Ovary (tissue), 9 donors: ENCODE data around the gene PRKACB. TPM values are rescaled to one million over a fixed set of nuclear protein-coding genes. Genes with fewer than 3 reads are reported as not detected.
"Not testable (repeated sequence)": the region's sequence is repeated elsewhere in the genome, so short reads cannot be mapped to it uniquely, and the experiment has no call there.

ENCODE experiments used
- DNase-seq, 5 donors: peaks; one replicate each; pipeline ENCODE4 v3.0.0-alpha.2; 2019 to 2020
- H3K27ac ChIP-seq, 2 donors: fragments of 200-600 bp; one replicate each; pipeline versions ENCODE4 v1.5.1 to v1.8.0; 2019 to 2022
- H3K27me3 ChIP-seq: fragments of 200-600 bp; one replicate; pipeline ENCODE4 v1.8.0; 2022
- H3K36me3 ChIP-seq: fragments of 200-600 bp; sonication (generic); one replicate; pipeline ENCODE4 v1.5.1; 2019
- H3K4me1 ChIP-seq: one replicate; pipeline ENCODE4 v1.8.1; 2013; ENCODE audit warnings: mild to moderate bottlenecking, moderate library complexity; ENCODE audit not compliant: insufficient read depth
- H3K4me3 ChIP-seq: fragments of 200-600 bp; sonication (generic); one replicate; pipeline ENCODE4 v1.5.1; 2017
- H3K9me3 ChIP-seq, 2 donors: fragments of 200-600 bp in 1 of 2; sonication (generic) in 1 of 2; one replicate each; pipeline versions ENCODE4 v1.5.1 to v1.8.1; 2013 to 2019; ENCODE audit warnings: mild to moderate bottlenecking in 1 of 2, moderate library complexity in 1 of 2
- EP300 ChIP-seq: sonication (generic); formaldehyde crosslinking; IDR thresholded peaks from one replicate; pipeline ENCODE4 v1.6.1; 2017; ENCODE audit warnings: antibody characterized with exemption
- POLR2A ChIP-seq: fragments of 450-650 bp; IDR thresholded peaks from one replicate; pipeline ENCODE4 v1.6.1; 2017; ENCODE audit warnings: antibody characterized with exemption, mild to moderate bottlenecking, moderate library complexity
- WGBS, 3 donors: extraction: QIAGEN DNeasy Blood & Tissue Kit in 1 of 3; methylation state at CpG; one replicate each; pipeline versions ENCODE4 v1.1.5 to v1.1.7; 2013 to 2017; 5-methylcytosine and 5-hydroxymethylcytosine counted together
- intact Hi-C, 4 donors: fragments of 100-400 bp; cut with DNase I; formaldehyde crosslinking; loops; one replicate each; pipeline versions ENCODE4 v1.11.0 to v1.15.1; 2022 to 2023
- polyA plus RNA-seq, 2 donors: library from polyadenylated mRNA; stranded (reverse); fragments of 200-250 nt in 1 of 2; fragments of 350-450 nt in 1 of 2; fragmentation: Illumina TruSeq in 1 of 2; extraction: RNeasy Lipid Tissue Mini Kit (QIAGEN cat#74804) in 1 of 2; gene quantifications; one replicate each; pipeline ENCODE4 v1.2.3, GENCODE V29; 2013 to 2014
- total RNA-seq, 7 donors: library from RNA; depleted of rRNA in 2 of 7; stranded (reverse); fragments of >200 nt in 2 of 7; fragmentation: NEBNext Ultra II Directional in 3 of 7; extraction: Animal tissue kit (Norgen Biotek cat#: 25700) in 3 of 7; gene quantifications; one replicate each; pipeline versions ENCODE4 v1.1.0 to v1.2.4, GENCODE V29; 2016 to 2023
- TF ChIP-seq, protein P1 (sequence below), 3 donors: fragments of 450-650 bp in 2 of 3; fragments of 200-600 bp in 1 of 3; IDR thresholded peaks; one replicate each; pipeline versions ENCODE4 v1.5.1 to v1.8.0; 2016 to 2022; ENCODE audit warnings: antibody characterized with exemption in 3 of 3, mild to moderate bottlenecking in 1 of 3
- donor health status: DM: no; HTN: no; CAD: no; lungs with moderate emphysema.
- donor health status: DM: no; HTN: no; CAD: no.
- donor health status: Bipolar disorder and iron deficiency.
- donor health status: DM: yes; HTN: yes; CAD: no.
- donor health status: DM: no; HTN: no; CAD: no.
- donor health status: DM: yes; HTN: yes; CAD: no.

The PRKACB gene
- total and polyA plus RNA-seq, 9 donors: 10.3 to 41.9 (median 26.1) TPM

- H3K9me3 ChIP-seq: no peaks in the 10 kb centered on the region
- intact Hi-C loops: no loop called here
- H3K4me3 ChIP-seq: no peak overlapping the region
- no peak overlapping the region for H3K27ac ChIP-seq
- H3K4me1 ChIP-seq: no peaks in the 10 kb centered on the region
- no peaks in the 10 kb centered on the region for H3K36me3 ChIP-seq
- TF ChIP-seq, protein P1, sequence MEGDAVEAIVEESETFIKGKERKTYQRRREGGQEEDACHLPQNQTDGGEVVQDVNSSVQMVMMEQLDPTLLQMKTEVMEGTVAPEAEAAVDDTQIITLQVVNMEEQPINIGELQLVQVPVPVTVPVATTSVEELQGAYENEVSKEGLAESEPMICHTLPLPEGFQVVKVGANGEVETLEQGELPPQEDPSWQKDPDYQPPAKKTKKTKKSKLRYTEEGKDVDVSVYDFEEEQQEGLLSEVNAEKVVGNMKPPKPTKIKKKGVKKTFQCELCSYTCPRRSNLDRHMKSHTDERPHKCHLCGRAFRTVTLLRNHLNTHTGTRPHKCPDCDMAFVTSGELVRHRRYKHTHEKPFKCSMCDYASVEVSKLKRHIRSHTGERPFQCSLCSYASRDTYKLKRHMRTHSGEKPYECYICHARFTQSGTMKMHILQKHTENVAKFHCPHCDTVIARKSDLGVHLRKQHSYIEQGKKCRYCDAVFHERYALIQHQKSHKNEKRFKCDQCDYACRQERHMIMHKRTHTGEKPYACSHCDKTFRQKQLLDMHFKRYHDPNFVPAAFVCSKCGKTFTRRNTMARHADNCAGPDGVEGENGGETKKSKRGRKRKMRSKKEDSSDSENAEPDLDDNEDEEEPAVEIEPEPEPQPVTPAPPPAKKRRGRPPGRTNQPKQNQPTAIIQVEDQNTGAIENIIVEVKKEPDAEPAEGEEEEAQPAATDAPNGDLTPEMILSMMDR (IDR thresholded peaks at IDR 0.05): no peak
- no peak for TF ChIP-seq POLR2A
- TF ChIP-seq EP300: no peak
- no peaks in the 10 kb centered on the region for H3K27me3 ChIP-seq
- WGBS, 3 donors: 100% methylated on average over 1 of the region's 1 CpG
- DNase-seq: no peak
Observed at GRCh38 chr1:84224905-84225304, 80.8 kb downstream of the PRKACB start.

DNA sequence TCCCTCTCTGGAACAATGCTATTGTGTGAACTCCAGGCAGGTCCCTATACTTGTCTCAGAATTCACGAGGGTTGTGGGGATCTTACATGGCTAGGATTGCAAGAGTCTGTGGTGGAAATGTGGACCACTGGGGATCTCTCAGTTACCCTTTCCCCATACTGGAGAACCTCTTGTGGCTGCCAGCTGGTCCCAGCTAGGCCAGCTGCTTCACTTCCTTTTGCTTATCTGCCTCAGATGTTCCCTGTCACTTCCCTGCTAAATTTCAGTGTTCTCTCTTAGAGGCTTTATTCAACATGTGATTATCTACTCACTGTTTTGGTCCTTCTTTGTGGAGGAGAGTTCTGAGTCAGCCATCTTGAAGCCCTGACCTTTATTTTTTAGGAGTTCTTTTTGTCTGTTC lies 81.6 kb downstream of the PRKACB start:
- no peaks in the 10 kb centered on the region for H3K9me3 ChIP-seq
- no peak overlapping the region for H3K27ac ChIP-seq
- no peak for TF ChIP-seq POLR2A
- TF ChIP-seq EP300: no peak
- TF ChIP-seq, protein P1 (IDR thresholded peaks at IDR 0.05): no peak
- H3K4me1 ChIP-seq: no peaks in the 10 kb centered on the region
- no peak overlapping the region for H3K4me3 ChIP-seq
- 88 to 100% (median 100%) methylated on average over 1 of the region's 1 CpG for WGBS, 3 donors
- DNase-seq: no peak
- intact Hi-C loops: no loop called here
- H3K27me3 ChIP-seq: no peaks in the 10 kb centered on the region
- no peaks in the 10 kb centered on the region for H3K36me3 ChIP-seq

DNA sequence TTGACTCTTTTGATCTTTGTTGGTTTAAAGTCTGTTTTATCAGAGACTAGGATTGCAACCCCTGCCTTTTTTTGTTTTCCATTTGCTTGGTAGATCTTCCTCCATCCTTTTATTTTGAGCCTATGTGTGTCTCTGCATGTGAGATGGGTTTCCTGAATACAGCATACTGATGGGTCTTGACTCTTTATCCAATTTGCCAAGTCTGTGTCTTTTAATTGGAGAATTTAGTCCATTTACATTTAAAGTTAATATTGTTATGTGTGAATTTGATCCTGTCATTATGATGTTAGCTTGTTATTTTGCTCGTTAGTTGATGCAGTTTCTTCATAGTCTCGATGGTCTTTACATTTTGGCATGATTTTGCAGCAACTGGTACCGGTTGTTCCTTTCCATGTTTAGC lies 88.6 kb downstream of the PRKACB start:
- H3K27ac ChIP-seq, H3K4me1 ChIP-seq, intact Hi-C loops, H3K9me3 ChIP-seq, H3K27me3 ChIP-seq, H3K4me3 ChIP-seq, H3K36me3 ChIP-seq, DNase-seq: not testable (repeated sequence)
- WGBS, 3 donors: 96 to 99% (median 97%) methylated on average over 3 of the region's 3 CpGs

GRCh38 chr1:84236256-84236655 lies 92.2 kb downstream of the PRKACB start:
- no peaks in the 10 kb centered on the region for H3K36me3 ChIP-seq
- intact Hi-C loops: no loop called here
- no peaks in the 10 kb centered on the region for H3K4me1 ChIP-seq
- TF ChIP-seq EP300 (no peak), POLR2A (no peak)
- TF ChIP-seq, protein P1 (IDR thresholded peaks at IDR 0.05): no peak
- WGBS, 3 donors: 92 to 98% (median 96%) methylated on average over 2 of the region's 2 CpGs
- no peaks in the 10 kb centered on the region for H3K9me3 ChIP-seq
- no peaks in the 10 kb centered on the region for H3K27me3 ChIP-seq
- H3K4me3 ChIP-seq: no peak overlapping the region
- DNase-seq: no peak
- no peak overlapping the region for H3K27ac ChIP-seq

- H3K4me3 ChIP-seq: no peak overlapping the region
- WGBS, 3 donors: 76 to 80% (median 77%) methylated on average over 3 of the region's 3 CpGs
- intact Hi-C loops: no loop called here
- DNase-seq: no peak
- TF ChIP-seq, protein P1 (IDR thresholded peaks at IDR 0.05): no peak
- no peak for TF ChIP-seq POLR2A
- no peak for TF ChIP-seq EP300
- H3K27me3 ChIP-seq: no peaks in the 10 kb centered on the region
- H3K9me3 ChIP-seq: no peaks in the 10 kb centered on the region
- H3K4me1 ChIP-seq: no peaks in the 10 kb centered on the region
- no peaks in the 10 kb centered on the region for H3K36me3 ChIP-seq
- H3K27ac ChIP-seq: no peak overlapping the region
Observed at GRCh38 chr1:84242641-84243040, 98.6 kb downstream of the PRKACB start.
